Aortic smooth muscle cell (primary cell): ENCODE data around the gene BORCS5. TPM values are rescaled to one million over a fixed set of nuclear protein-coding genes. Genes with fewer than 3 reads are reported as not detected.

ENCODE experiments used
- total RNA-seq: library from RNA; depleted of rRNA; stranded (reverse); fragments of >200 nt; gene quantifications from 2 replicates; pipeline ENCODE4 v1.2.3, GENCODE V29; 2014

BORCS5 gene
- total RNA-seq: 15.4 and 17.3 TPM in 2 replicates

GRCh38 chr12:12356896-12357718, at the start of gene BORCS5:
BORCS5 (plus strand) TSS chr12:12357078; CDS start chr12:12357452, 374 bp downstream.

GRCh38 chr12:12349711-12350665, 6.9 kb upstream of the BORCS5 start, which contains the start of gene MANSC1:
MANSC1 (minus strand) TSS chr12:12350242; CDS start chr12:12343314, 6,928 bp downstream.

Other genes starting within 250 kb of the BORCS5 start
- gene LRP6, start 90.0 kb upstream of the BORCS5 start, total RNA-seq: 41.4 and 45.0 TPM in 2 replicates
- 4.2 and 6.8 TPM in 2 replicates for gene MANSC1, start 6.8 kb upstream of the BORCS5 start, total RNA-seq
- 6.6 and 7.8 TPM in 2 replicates for gene DUSP16, start 205.8 kb downstream of the BORCS5 start, total RNA-seq